ENCODE data around the gene KCNQ2.
"Not testable (repeated sequence)": the region's sequence is repeated elsewhere in the genome, so short reads cannot be mapped to it uniquely, and the experiment has no call there.

The KCNQ2 gene

DNA sequence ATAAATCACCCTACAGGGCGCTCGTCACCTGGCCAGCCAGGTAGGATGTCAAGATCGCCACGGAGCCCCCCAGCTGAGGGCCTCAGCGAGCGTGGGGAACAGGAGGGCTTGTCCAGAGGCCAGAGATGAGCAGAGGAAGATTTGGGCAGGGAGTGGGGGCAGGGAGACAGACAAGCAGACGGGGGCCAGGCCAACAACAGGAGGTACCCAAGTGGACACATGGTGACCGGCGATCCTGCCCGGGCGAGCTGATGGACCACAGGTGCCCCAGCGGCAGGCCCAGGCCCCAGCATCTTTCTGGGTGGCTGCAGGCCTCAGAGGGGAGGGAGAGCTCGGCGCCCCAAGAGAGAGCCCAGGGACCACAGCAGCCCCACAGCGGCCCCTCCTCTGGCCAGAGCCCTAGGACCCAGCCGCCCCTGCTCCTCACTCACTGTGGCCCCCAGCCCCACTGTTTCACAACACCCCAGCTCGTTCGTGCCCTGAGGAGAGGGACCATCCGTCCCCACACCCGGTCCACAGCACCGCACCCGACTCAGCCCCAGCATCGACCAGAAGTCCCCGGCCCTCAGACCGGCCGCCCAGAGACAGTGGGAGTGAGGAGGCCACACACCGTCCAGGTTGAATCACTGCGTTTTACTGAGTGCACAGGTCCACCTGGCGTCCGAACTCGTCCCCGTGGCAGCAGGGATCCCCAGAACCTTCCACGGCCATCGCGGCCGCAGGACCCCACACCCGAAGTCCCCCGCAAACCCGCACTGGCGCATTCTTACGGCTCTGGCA, 72.7 kb downstream of the KCNQ2 start:
- no peak for DNase-seq

DNA sequence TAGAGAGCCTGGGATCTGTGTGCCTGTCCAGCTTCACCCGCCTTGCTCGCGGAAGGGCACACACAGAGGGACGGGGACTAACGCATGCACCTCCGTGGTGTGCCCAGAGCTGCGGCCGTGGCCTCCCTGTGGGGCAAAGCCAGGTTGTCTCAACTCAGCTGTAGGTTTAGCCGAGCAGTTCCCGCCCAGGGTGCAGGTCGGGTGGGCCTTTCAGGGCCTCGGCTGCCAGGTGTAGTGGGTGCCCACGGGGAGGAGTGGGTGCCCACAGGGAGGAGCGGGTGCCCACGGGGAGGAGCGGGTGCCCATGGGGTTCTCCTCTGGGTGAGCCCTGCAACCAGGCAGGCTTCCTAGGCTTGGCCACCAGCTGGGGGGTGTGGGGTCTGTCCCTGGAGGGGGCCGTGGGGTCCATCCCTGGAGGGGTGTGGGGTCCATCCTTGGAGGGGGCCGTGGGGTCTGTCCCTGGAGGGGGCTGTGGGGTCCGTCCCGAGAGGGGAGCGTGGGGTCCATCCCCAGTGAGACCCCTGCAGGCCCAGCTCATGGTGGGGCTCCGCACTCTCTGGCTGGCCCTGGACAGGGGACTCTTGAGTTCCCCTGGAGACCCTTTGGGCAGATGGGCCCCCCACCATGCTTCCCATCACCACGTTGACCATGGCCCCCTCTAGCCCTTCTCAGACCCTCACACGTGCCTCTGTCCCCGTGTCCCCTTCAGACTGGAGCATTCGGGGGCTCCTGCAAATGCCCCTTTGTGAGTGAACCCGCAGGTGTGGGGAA, 73.5 kb downstream of the KCNQ2 start:
- DNase-seq = no peak

DNA sequence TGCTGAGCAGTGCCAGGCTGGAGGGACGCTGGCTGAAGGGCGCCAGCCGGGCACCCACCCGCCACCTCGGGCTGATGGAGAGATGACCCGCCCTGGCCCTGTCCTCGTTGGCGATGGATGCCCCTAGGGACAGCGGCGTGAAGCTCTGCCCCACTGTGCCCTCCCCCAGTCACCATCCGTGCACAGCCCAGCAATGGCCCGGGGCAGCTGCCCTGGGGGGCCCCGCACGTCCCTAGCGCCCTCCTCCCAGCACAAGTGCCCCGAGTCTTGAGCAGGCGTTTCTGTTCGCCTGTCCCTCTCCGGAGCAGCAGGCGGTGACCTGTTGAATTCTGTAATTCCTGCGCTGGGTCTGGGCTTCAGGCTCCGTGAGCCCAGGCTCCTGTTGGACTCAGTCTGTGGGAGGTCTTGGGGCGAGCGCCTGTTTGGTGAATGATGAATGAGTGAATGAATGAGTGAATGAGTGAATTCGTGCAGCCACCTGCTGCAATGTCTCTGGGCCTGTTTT, 74.5 kb downstream of the KCNQ2 start:
- DNase-seq = no peak

DNA sequence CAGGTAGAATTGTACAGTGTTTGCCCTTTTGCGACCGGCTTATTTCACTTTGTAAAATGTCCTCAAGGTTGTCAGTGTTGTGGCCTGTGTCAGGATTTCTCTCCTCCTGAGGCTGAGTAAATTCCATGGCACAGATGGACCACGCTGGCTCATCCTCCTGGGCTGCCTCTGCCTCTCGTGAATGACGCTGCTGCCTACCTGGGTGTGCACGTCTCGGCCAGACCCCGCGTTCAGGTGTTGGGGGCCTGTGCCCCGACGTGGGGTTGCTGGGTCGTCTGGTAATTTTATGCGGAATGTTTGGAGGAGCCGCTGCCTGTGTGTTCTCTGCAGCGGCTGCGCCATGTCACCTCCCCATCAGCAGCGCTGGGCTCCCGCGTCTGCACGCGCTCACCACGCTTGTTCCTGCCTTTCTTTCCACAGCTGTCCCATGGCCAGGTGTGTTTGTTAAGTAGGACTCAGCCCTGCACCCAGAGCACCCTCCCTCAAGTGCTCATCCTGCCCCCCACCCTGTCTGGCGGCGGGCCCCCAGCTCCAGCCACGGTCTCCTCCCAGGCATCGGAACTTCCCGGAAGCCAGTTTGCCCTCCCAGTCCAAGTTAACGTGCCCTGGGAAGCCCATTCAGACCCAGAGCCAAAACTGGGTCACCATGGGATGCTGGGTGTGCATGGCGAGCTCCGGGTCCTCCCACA, 75.2 kb downstream of the KCNQ2 start:
- DNase-seq = no peak

DNA sequence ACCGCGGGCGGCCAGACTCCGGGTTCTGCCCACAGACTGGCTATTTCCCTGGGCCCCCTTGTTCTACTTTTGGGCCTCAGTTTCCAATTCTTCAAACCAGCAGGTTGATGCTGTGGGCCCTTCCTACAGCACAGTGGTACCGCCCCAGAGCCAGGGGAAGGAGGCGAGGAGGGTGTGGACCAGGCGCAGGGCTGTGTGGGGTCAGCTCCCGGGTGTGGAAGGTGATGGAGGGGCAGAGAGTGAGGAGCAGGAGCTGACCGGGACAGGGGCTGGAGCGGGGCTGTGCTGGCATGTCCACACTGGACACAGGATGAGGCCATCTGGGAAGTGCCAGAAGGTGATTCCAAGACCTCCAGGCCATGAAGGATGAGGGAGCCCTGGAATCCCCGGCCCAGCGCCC, 76.2 kb downstream of the KCNQ2 start:
- DNase-seq = no peak

DNA sequence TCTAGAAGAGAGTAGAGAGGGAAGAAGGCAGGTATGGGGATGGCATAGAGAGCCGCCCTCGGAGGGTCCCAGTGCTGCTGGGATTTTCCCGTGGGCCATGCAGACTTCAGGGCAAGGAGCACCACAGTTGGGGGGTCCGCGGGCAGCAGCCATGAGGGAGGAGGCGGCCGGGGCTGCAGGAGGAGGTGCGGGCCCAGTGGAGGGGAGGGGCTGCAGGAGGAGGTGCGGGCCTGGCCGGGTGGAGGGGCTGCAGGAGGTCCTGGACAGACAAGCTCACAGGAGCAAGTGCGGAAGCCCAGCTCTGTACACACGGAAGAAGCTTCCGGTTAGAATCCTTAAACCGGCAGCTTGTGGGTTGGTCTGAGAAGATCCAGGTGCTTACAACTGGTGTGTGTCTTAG, 76.7 kb downstream of the KCNQ2 start:
- DNase-seq = no peak

DNA sequence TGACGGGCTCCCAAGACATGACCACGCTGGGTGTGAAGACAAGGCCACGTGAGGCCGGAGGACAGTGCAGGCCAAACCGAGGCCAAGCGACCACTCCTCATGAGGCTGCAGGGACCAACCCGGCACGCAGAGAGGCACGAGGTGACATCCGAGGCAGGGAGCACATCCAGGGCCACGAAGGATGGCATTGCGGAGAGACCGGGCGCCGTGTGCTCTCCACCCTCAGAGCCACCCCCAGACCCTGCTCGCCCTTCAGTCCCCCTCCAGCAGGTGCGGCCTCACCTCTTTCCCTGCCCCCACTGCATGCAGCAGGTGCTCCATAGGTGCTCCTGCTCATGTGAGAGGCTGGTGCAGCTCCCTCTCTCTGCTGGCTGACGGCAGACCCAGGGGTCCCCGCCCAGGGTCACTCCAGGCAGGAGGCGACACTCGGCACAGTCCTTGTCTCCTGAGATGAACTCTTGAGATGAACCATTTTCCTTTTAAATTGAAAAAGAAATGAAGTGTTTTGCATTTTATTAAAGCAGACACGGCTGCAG, 77.5 kb downstream of the KCNQ2 start:
- no peak for DNase-seq

DNA sequence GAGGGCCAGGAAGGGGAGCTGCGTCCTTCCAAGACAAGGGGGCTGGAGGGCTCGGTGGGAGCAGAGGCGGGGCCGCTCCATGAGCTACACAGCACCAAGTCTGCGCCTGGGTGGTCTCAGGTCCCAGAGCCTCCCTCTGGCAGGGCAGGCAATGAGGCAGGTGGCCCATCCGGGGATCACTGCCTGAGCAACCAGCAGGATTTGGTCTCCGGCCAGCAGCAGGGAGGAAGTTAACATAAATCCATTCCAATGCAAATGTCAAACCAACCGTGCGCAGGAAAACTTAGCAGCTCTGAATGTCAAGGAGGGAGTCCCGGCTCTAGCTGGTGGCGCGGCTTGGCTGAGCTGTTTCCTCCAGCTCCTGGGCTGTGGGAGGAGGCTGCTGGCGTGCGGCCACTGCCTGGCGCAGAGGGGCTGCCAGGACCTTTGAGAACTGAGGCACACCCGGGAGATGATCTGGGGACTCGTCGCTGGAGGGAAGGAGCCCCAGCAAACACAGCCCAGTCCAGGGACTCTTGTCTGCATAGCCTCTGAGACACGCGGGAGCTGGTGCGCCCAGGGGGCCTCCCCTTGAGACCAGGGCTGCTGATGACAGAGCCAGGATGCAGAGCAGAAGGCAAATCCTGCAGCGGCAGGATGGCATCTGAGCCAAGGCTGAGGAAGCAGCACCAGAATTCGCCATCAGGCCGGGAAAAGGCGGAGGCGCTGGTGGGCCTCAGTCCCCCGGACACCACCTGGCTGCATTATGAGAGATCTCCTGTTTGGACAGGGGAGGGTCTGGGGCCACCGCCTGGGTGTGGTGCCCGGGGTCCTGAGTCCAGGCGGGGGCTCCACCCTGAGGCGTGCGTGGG, 78.2 kb downstream of the KCNQ2 start:
- DNase-seq = no peak

DNA sequence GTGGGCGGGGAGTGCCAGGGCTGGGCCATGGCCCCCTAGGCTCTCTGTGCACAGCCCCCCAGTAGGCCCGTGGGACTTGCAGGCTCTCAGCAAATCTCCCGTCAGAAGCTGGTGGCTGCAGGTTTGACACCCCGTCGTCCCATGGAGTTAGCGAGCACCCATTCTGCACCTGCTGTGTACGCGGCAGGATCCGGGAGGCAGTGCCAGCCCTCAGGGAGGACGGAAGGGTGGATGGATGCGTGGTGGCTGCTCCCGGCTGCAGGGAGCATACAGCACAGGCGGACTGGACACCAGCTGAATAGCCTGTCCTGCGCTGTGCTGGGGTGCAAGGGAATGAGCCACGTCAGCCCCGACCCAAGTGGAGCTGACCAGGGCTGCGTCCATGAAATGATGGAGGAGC, 78.9 kb downstream of the KCNQ2 start:
- no peak for DNase-seq

DNA sequence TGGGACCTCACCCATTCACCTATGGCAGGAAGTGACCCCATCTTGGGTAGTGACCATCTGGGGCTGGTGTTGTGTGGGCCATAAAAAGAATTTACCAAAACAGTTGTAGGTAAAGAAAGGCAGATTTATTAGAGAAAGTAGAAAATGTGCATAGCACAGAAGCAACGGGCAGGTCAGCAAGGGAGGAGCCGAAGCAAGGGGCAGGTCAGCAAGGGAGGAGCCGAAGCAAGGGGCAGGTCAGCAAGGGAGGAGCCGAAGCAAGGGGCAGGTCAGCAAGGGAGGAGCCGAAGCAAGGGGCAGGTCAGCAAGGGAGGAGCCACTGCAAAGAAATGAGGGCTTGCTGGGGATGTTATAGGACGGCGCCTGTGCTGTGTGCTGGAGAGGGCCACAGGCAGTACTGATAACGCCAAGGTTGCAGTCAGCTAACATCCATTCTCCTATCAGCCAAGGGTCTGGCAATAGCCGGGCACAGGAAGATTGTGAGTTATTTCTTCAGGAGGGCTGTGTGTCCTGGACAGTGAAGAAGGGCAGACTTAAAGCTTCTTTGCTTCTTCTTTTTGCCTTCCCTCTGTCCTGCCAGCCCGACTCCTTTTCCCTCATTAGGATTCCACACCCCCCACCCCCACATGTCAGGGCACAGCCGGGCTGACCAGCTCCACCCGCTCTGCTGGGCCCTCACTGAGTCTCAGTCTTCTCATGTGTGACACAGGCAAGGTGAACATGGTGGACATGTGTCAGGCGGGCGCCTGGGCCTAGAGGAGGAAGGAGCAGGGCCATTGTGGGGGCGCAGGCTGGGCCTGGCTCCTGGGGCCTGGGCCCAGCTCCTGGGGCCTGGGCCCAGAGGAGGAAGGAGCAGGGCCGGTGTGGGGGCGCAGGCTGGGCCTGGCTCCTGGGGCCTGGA, 79.7 kb downstream of the KCNQ2 start:
- DNase-seq = no peak

DNA sequence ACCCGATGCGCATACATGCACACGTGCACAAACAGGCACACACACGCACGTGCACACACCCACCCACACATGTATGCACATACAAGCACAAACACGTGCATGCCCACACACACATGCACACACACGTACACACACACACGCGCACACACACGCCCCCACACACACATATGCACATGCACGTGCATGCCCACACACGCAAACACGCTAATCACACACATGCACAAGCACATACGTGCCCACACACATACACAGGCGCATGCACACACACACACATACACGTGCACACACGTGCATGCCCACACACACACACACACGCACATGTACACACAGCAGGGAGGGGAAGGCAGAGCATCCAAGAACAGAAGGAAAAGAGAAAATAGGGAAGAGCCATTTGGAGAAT, 84.5 kb downstream of the KCNQ2 start:
- no peak for DNase-seq

DNA sequence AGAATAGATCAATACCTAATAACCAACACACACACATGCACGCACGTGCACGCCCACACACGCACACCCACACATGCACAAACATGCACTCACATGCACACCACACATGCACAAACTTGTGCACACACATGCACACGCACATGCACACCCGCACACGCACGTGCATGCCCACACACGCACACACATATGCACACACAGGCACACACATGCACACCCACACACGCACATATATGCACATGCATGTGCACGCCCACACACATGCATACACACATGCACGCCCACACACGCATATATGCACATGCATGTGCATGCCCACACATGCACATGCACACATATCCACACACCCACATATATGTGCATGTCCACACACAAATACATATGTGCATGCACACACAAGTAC, 85.1 kb downstream of the KCNQ2 start:
- DNase-seq = no peak

DNA sequence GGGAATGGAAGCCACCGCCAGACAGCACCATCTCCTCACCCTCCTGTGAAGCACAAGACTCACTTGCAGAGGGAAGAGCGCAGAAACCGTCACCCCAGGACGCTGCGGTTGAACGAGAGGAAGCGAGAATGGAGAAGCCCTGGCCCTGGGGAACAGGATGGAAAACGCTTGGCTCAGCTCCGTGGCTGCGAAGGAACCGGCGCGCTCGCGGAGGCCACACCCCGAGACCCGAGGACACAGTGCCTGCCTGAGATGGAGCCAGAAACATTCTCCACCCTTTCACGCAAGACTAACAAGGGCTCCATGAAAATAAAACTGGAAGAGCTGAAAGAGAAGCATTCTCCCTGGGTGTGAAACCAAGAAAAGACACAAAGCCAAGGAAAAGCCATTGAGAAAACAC, 86.0 kb downstream of the KCNQ2 start:
- no peak for DNase-seq

DNA sequence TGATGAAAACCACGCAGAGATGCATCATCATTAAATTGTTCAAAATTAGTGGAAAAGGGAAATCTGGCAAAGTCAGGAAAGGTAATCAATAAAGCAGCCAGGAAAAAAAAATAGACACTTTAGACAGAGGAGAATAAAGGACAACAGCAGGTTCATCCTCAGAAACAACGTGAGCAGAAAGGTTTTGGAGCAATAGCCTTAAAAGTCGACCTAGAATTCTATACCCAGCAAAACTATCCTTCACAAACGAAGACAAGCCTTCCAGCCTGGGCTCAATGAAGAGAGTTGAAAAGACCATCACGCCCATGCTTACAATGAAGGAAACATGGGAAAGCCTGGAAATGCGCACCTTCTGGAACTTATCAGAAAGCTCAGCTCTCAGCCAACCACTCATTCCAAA, 86.6 kb downstream of the KCNQ2 start:
- DNase-seq = no peak

DNA sequence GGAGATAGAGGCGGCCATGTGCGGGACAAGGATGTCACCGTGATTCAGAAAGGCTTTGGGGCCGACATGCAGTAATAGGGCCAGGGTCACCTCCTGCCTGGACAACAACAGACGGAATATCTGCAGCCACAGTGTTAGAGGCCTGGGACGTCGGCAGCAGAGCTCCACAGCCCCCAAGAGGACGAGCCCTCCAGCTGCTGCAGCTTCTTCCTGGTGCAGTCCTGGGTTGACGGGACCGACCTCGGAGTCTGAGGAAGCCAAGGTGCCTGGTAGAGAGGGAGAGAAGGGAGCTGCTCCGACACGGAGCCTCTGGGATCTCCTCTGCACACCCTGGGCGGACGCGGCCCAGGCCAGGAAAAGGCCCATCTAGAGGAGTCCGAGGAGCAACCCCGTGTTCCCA, 88.1 kb downstream of the KCNQ2 start:
- no peak for DNase-seq

DNA sequence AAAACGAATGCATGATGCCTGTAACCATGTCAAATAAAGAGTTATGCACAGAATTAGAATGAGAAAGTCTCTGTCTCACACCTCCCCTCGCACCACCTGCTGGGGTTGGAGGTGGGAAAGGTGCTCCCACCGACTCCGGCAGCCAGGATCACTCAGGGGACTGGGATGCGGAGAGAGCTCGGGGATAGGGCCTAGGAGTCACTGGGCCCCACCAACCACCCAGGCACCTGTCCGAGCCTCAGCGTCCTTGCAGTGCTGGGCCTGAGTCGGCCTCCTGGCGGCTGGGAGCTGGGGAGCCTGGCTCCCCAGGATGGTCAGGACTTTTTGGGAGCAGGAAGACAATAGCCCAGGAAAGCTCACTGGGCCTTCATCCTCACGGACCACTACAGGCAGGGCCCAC, 88.9 kb downstream of the KCNQ2 start:
- no peak for DNase-seq

DNA sequence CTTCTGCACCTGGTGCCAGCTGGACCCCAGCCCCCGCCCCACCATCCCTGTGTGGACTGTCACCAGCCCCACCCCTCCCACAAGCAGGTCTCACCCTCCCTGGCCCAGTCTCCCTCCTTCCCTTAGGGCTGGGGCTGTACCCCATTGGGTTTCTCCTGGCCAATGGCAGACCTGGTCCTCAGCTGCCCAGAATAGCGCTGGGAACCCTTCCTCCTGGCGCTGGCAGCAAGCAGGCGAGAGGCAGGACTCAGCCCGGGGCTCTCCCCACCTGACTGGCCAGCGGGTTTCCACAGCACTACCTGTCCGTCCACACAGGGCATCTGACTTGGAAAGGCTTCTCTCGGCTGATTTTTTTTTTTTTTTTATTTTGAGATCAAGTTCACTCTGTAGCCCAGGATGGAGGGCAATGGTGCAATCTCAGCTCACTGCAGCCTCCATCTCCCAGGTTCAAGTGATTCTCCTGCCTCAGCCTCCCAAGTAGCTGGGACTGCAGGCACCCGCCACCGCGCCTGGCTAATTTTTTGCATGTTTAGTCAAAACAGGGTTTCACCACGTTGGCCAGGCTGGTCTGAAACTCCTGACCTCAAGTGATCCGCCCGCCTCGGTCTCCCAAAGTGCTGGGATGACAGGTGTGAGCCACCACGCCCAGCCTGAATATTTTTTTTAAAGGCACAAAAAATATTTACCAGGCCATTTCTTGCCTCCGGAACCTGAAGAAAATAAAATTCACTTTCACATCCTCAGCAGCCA, 89.7 kb downstream of the KCNQ2 start:
- no peak for DNase-seq

DNA sequence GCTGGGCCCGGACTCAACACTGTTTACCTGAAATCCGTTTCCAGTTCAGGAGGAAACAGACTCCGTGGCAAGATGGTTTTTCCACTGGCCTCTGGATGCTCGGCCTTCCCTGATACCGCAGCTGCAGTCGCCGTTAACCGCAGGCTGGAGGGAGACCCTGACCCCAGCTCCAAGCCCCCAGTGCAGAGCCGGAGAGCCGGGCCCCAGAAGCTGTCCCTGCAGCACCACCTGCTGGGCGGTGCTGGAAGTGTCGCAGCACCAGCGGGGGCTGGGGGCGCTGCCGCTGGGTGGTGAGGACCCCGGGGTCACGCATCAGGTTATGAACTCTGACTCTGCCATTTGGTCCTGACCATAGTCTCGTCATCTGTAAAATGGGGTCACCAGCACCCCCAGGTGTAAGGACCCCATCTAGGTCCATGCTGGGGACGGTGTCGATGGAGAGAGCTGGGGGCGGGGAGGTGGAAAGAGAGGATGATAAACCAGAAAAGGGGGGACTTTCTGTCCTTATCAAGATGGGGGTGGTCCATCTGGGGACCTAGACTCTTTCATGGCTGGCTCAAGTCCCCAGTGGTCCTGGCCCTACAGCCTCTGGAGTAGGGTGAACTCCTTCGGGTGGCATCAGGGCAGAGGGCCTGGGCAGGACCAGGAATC, 90.5 kb downstream of the KCNQ2 start:
- DNase-seq = no peak

DNA sequence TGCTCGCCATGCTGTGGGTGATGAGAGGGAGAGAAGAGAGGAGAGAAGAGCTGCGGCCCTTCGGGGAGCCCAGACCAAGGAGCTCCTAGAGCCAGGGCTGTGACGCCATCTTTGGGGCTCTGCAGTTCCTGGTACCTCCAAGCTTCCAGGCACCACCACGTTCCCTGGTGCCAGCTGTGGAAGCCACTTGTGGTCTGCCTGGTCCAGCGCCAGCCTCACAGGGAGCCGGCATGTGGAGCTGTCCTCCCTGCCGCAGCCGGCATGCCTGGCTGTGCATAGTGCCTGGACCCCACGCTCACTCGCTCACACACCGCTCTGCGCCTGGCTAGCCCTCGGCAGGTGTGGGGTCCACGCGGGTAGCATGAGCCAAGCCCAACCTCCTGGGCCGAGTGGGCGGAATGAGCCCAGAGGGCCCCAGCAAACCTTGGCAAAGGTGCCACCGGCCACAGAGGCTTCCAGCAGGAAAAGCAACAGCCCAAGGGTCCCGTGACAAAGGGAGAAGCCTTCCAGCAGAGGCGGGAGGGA, 92.0 kb downstream of the KCNQ2 start:
- DNase-seq = no peak

DNA sequence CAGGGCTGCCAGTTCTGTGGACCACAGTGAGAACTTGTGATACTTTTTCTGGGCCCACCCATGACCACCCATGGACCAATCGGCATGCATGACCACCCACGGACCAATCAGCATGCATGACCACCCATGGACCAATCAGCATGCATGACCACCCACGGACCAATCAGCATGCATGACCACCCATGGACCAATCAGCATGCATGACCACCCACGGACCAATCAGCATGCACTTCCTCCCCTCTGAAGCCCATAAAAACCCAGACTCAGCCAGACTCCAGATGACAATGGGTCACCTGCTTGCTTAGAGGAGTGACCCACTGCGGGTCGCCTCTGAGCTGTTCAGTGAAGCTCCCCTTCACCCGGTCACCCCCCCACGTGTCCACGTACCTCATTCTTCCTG, 92.6 kb downstream of the KCNQ2 start:
- not testable (repeated sequence) for DNase-seq
